Raji (cell line): Measurements from ENCODE around the gene CRLF1.

ENCODE experiments used
- POLR2A ChIP-seq: IDR thresholded peaks from 2 replicates; pipeline ENCODE4 v1.6.1; 2011; ENCODE audit warnings: low read depth, low read length, control low read depth; ENCODE audit not compliant: insufficient read depth

Gene CRLF1

DNA sequence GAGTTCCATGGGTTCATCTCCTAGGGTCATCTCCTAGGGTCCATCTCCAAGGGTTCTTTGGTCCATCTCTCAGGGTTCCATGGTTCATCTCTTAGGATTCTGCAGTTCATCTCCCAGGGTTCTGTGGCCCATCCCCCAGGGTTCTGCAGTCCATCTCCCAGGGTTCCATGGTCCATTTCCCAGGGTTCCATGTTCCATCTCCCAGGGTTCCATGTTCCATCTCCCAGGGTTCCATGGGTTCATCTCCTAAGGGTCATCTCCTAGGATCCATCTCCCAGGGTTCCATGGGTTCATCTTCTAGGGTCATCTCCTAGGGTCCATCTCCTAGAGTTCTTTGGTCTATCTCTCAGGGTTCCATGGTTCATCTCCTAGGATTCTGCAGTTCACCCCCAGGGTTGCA lies 11.0 kb upstream of the CRLF1 start:
- no peak for TF ChIP-seq POLR2A

DNA sequence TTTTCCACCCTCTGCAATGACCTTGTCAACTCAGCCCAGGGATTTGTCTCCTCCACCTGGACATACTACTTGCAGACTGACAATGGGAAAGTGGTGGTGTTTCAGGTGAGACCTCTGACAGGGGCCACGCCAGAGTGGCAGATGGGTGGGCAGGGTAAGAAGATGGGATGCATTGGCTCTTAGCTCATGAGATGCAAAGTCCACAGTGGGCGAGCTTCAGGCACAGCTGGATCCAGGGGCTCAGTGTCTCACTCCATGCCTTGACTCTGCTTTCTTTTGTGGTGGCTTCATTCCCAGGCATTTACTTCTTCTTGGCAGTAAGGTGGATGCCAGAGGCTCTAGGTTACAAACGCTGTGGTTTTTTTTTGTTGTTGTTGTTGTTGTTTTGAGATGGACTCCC lies 9.4 kb upstream of the CRLF1 start:
- no peak for TF ChIP-seq POLR2A

DNA sequence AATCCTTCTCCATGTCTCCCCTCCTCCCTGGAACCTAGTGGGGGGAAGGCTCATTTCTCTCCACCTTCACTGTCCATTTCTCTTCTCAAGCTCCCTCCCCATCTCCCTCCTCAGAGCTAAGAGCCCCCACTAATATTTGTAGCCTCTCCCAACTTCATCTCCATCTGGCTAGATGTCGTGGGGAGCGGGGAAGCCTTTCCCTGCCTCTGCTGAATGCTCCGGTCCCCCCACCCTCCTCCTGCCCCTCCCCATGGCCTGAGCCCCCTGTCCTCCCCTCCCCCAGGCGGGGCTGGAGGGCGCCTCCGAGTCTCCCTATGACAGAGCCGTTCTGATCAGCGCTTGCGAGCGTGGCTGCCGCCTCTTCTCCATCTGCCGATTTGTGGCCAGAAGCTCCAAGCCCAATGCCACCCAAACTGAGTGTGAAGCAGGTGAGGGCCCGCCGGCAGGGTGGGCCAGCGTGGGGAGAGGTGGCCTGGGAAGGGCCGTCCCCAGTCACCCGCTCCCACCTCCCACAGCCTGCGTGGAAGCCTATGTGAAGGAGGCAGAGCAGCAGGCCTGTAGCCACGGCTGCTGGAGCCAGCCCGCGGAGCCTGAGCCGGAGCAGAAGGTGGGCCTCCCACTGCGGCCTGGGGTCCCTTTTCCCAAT lies 7.1 kb upstream of the CRLF1 start:
- no peak for TF ChIP-seq POLR2A

DNA sequence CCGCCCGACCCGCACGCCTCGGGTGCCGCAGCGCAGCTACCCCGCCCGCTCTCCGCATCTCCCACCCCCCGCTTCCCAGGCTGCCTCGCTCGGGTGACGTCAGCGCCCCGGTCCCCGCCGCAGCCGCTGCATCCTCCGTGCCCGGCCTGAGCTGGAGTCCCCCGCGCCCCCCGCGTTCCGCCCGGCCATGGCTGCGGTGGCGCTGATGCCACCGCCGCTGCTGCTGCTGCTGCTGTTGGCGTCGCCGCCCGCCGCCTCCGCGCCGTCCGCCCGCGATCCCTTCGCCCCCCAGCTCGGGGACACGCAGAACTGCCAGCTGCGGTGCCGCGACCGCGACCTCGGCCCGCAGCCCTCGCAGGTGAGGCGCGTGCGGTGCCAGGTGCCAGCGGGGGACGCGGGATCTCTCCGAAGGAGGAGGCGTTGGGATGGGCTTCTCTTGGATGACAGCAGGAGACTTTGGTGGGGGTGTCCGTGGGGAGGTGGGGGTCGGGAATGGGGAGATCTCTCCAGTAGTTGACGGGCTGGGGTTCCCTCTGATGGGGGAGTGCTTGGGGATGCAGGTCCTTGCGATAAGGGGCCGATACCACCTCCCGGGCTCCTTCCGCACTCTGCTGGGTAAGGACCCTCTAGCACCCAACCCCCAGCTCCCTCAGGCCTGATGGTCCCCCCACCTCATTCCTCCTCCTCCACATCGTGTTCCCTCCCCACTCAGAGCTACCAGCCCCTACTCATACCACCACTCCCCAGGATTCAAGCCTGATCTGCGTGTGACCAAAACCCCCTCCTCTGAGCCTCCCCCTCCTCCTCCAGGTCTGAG lies 6.4 kb upstream of the CRLF1 start, which contains the start of gene TMEM59L:
TSS of gene TMEM59L (plus strand) at position 99 of the 817 bp plus-strand sequence. CDS start at position 188, 89 bp downstream.
- no peak for TF ChIP-seq POLR2A

DNA sequence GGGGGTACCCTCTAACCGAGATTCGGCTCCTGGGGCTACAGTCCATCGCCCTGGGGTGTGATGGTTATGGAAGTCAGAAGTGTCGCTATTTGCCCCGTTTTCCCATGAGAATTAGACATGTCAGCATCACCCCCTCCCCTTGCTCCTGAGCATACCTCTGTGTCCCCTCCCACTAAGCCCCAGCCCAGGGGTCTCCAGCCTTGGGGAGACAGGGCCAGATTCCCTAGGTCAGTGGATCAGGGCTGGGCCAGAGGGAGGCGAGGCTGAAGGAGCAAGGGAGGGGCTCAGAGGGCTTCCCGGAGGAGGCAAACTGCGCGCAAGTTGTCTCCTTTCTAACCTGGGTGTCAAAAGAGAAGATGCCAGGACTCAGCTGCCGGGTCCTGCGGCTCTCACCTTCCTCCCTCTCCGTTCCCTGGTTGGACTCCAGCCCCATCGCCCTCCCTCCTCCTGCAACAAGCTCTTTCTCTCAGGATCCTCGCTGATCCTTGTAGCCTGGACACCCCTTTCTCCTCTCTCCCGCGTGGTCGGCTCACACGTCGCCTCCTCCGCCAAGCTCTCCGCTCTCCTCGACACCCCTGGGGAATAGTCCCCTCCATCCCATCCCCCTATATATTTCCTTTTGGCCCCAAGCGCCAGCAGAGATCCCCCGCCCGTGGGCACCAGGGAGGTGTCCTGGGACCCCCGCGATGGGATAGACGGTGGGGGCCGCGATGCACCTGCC lies 5.6 kb upstream of the CRLF1 start:
- no peak for TF ChIP-seq POLR2A

DNA sequence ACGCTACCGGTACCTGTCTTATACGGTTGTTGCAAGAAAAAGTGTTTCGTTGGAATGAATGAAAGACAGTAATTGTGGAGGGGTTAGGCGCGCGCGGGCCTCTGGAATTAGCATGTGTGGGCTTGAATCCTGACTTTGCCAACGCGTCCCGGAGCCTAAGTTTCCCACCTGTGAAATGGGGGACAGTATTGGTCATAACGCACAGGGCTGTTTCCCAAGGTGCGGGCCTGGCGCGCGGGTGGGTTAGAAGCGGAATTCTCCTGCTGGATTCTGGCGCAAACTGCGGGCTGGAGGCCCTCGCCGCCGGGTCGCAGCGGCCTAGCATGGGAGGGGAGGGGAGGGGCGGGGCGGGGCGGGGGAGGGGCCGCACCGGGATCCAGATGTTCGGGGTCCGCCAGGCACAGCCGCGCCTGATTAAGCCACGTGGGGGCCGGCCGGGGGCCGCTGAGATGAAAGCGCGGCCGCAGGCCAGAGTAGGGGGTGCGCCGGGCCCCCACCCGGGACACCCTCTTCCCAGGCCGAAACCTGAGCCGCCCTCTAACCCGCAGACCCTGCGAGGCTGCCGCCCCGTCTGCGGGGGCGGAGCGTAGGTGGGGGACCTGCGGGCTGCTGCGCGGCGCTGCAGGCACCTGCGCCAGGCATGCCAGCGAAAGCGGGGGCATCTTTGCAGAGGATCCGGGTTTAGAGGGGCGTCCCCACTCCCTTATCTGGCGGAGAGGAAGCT lies 4.9 kb upstream of the CRLF1 start:
- TF ChIP-seq POLR2A, result no peak

DNA sequence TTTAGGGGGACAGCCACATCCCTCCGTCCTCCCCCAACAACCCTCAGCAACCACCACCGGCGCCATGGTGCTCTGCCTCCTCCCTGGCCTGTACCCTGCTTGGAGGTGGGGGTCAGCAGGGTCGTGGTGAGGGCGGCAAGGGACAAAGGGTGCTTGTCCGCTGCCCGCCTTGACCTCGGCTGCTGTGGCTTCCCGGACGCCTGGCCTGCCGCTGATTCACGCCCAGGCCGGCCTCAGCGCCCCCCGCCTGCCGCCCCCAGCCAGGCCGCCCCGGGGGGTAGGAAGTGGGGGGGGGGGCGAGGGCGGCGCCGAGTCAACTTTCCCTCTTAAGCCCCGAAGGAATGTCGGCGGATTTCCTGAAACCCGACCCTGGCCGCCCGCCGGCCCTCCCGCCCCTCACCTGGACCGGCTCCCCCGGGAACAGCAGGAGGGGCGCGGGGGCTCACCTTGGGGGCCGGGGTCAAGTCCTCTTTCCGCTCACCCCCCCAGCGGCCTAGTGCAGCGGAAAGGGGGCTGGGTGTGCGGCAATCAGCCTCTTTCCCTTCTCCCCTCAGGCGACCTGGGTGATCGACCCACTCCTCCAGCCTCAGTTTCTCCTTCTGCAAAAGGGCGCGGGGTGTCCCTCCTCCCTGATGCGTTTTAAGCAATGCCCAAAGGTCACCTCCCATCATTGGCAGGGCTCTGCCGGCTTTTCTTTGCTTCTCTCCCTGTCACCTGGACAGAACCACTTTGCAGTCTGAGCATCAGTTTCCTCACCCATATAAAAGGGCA lies 4.1 kb upstream of the CRLF1 start:
- no peak for TF ChIP-seq POLR2A

DNA sequence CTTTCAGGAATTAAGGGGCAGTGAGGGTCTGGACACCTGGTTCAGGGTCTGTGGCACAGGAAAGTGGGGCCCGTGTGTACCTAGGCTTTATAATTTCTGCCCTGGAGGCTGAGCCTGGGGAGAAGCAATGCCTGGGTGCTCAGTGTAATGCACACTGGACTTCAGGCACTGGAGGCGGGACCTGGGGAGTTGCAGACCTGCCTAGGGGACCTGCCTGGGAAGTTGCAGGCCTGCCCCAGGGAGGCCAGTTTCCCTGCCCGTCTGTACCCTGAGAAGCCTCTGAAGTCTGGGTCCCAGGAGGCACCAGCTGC lies 3.6 kb upstream of the CRLF1 start:
- no peak for TF ChIP-seq POLR2A

DNA sequence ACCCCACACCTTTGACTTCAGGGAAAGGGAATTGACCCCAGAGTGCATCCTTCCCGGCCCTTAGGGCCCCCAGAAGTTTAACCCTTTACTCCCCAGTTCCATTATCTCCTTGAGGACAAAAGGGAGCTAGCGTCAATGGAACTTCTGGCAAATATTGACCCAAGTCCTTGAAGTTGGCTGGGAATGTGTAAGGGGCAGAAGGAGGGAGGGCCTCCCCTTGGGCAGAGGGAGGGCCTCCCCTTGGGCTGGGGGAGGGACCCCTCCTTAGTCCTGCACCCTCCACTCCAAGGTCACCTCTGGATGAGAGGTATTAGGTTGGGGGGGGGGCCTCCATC lies 3.1 kb upstream of the CRLF1 start:
- no peak for TF ChIP-seq POLR2A

DNA sequence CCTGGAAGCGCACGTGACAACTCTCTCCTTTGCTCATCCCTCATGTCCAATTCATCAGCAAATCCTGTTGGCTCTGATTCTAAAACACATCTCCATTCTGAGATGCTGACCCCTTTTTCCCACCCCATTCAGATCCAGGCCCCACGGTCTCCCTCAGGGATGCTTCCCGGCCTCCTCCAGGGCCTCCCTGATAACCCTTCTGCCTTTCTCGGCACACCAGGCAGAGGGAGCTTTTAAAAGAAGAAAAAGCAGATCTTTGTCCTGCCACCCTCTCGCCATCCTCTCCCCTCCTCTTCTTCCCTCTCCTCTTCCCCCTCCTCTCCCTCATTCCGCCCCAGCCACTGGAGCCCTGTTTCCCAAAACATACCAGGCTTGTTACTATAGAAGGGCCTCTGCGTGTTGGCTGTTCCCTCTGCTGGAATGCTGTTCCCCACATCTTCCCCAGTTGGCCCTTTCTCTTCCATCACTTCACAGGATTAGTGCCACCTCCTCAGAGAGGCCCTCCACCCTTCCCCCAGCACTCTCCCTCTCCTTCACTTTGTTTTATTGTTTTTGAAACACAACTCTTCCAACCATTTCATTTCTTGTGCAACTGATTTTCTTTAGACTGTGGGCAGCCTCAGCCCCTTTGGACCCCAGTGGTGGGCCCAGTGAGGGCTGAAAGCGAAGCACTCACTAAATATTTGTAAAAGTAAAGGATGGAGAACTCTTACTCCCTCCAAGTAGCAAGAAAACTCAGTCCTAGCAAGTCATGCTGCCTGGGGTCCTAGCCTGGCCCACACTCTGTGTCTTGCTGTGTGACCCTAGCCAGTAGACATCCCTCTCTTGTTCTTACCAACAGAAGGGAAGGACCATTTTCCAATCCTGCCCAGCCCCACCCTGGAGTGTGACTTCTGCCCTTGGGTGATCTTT lies 2.5 kb upstream of the CRLF1 start:
- no peak for TF ChIP-seq POLR2A

DNA sequence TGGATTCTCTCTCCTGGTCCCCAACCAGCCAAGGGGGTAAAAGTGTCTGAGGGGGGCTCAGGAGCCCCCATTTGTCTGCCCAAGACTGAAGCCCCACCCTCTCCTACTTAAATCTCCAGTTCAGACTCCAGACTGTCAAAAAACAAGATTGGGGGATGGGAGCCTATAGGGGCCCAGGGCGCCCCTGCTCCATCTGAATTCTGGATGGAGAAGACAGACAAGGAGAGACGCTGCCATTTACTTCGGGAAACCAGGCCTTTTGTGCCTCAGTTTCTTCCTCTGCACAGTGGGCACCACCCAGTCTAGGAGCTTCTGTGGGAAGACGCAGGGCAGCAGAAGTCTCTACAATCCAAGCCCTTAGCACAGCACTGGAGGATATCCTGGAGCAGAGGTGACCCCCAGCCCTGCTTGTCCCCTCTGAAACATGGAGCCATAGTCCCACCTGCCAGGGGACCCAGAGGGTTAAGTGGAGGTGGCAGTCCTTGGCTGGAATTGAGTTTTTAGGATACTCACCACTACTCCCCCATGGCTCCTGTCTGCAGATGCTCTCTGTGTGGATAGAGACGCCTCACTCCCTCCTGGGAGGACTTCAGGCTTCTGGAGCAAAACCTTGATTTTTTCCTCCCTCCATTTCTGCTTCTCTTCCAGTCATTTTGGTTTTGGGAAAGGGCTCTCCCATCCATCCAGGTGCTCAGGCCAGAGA lies 1.7 kb upstream of the CRLF1 start:
- TF ChIP-seq POLR2A, result no peak

DNA sequence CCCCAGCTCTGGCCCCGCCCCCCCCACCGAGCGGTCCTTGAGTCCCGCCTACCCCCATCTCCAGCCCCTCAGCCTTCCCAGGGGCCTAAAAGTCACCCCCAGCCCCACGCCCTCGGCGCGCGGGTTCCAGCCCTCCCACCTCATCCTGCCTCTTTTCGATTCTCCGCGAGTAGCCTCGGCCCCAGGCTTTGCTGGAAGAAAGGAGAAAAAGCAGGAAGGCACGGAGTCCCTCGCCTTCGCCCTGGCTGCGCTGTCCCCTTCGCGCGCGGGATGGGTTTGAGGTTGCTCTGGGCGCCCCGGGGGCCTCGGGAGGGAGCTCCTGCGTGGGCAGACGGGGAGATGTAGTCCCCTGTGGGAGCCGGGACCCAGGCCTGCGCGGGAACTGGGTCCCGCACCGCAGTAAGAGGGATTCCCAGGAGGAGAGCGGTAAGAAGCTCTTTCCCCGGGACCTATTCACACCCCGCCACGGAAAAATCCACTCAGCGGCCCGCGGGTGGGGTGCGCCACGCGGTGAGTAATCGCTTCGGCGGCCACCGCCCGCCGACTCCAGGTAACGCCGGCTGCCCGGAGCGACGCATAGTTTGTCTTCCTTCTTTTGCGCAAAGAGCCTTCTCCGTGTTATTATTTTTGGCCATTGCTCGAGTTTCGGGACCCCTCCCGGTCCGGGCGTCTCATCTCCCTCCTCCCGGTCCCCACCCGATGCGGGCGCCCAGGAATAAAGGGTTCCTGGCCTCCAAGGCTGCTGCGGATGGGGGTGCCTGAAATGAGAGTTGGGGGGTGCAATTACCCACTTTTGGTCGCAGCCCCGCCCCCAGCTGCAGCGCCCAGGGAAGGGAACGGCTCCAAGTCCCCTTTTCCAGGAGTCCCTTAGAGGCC lies 865 bp upstream of the CRLF1 start:
- no peak for TF ChIP-seq POLR2A
